HUES6 (cell line): ENCODE results near the gene TCEA3.

Experiments
- H3K27ac ChIP-seq: 2 replicates; pipeline ENCODE4 v1.7.0; 2013; ENCODE audit warnings: low read depth, mild to moderate bottlenecking, low read length, inconsistent platforms
- H3K27me3 ChIP-seq: 2 replicates; pipeline ENCODE4 v1.6.1; 2013; ENCODE audit warnings: low read length; ENCODE audit not compliant: control insufficient read depth, insufficient read depth
- H3K36me3 ChIP-seq: 2 replicates; pipeline ENCODE4 v1.6.1; 2013; ENCODE audit warnings: low read length; ENCODE audit not compliant: control insufficient read depth, insufficient read depth
- H3K4me1 ChIP-seq: 2 replicates; pipeline ENCODE4 v1.6.1; 2013; ENCODE audit warnings: low read length; ENCODE audit not compliant: control insufficient read depth, insufficient read depth
- H3K4me3 ChIP-seq: 2 replicates; pipeline ENCODE4 v1.5.1; 2013; ENCODE audit warnings: low read depth, low read length
- H3K9ac ChIP-seq: one replicate; pipeline ENCODE4 v1.6.1; 2013; ENCODE audit warnings: mild to moderate bottlenecking, low read length
- H3K9me3 ChIP-seq: 2 replicates; pipeline ENCODE4 v1.6.1; 2013; ENCODE audit warnings: low read depth, low read length; ENCODE audit not compliant: control insufficient read depth, insufficient read depth

Gene TCEA3

DNA sequence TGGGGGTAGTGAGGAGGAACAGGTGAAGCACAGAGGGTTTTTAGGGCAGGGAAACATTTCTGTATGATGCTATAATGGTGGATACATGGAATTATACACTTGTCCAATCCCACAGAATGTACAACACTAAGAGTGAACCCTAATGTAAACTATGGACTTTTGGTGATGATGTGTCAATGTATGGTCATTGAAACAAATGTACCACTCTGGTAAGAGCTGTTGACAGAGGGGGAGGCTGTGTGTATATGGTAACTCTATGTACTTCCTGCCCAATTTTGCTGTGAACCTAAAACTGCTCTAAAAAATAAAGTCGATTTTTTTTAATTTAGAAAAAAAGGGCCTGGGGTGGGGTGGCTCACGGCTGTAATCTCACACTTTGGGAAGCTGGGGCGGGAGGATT lies 36.5 kb upstream of the TCEA3 start:
- no peaks in the 10 kb centered on the region for H3K4me1 ChIP-seq
- H3K27ac ChIP-seq: no peak overlapping the region
- H3K36me3 ChIP-seq: peaks cover 11% of the 10 kb centered on the region
- no peak overlapping the region for H3K9ac ChIP-seq
- H3K27me3 ChIP-seq: no peaks in the 10 kb centered on the region
- no peak overlapping the region for H3K4me3 ChIP-seq
- H3K9me3 ChIP-seq: no peaks in the 10 kb centered on the region

DNA sequence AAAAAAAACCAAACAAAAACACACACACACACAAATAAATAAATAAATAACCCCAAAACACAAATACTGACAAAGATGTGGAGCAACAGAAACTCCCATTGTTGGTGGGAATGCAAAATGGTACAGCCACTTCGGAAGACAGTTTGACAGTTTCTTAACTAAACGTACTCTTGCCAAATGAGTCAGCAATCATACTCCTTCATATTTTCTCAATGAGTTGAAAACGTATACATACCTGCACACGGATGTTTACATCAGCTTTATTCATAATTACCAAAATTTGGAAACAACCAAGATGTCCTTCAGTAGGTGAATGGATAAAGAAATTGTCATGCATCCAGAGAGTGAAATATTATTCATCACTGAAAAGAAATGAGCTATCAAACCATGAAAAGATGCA lies 36.0 kb upstream of the TCEA3 start:
- H3K27me3 ChIP-seq: no peaks in the 10 kb centered on the region
- H3K27ac ChIP-seq: no peak overlapping the region
- no peaks in the 10 kb centered on the region for H3K9me3 ChIP-seq
- no peak overlapping the region for H3K9ac ChIP-seq
- H3K36me3 ChIP-seq: peaks cover 16% of the 10 kb centered on the region
- H3K4me3 ChIP-seq: no peak overlapping the region
- no peaks in the 10 kb centered on the region for H3K4me1 ChIP-seq

DNA sequence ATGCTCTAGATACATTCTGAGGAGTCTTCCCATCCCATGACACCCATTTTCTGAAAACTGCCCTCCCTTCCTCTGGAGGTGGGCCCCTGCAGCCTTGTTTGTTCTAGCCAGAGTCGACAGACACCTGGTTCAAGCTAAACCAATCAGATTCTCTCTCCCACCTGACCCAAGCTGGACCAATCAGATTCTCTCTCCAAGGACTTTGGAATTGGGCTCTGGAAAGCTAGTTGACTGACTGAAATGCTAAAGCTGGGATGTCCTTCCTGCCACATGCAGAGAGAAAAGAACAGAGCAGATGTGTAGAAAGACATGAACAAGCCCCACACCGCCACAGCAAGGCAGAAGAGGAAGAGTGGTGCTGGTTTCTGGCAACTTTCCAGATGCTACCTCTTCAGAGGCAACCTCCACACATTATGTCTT lies 34.8 kb upstream of the TCEA3 start:
- Histone ChIP-seq H3K27me3 (no peaks in the 10 kb centered on the region), H3K4me3 (no peak overlapping the region), H3K9ac (no peak overlapping the region), H3K9me3 (no peaks in the 10 kb centered on the region), H3K4me1 (no peaks in the 10 kb centered on the region), H3K36me3 (peaks cover 27% of the 10 kb centered on the region), H3K27ac (no peak overlapping the region)

DNA sequence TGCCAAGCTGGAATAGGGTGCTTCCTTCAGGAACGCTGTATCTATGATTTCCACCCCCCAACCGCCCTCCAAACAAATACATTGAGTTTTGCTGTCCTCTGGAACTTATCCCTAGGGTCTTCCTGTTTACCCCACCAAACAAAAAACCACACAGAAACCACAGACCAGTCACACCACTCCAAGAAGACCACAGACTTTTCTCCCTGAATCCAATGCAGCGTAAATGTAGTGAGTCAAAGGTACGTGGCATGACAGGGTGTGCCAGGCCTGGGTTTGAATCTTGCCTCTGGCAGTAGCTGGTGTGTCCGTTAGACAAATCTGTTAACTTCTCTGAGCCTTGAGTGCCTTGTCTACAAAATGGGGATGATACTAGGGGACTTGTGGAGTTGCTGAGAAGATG lies 31.7 kb upstream of the TCEA3 start:
- Histone ChIP-seq H3K4me1 (no peaks in the 10 kb centered on the region), H3K36me3 (peaks cover 46% of the 10 kb centered on the region), H3K27ac (no peak overlapping the region), H3K9me3 (no peaks in the 10 kb centered on the region), H3K9ac (no peak overlapping the region), H3K27me3 (no peaks in the 10 kb centered on the region), H3K4me3 (no peak overlapping the region)

DNA sequence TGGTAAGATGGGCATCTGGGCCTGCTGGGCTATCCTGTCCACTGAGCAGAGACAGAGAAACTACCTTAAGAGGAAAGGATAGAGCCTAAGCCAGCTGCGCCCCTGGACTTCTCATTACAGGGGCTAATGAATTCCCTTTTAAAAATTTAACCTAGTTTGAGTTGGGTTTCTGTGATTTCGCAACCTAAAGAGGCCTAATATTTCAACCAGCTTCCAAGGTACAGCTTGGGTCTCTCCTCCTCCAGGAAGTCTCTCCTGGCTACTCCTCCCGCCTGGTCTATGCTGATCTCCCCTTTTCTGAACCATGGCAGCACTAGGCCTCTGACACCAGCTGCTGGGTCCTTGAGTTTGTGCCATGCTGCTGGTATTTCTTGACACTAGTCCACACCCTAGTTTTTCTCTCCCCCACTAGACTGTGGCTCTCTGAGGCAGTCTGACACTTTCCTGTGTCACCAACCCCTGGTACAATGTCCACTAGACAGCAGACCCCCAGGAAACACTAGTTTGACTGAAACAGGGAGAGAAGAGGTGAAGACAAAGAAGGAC lies 29.0 kb upstream of the TCEA3 start:
- Histone ChIP-seq H3K27me3 (no peaks in the 10 kb centered on the region), H3K27ac (no peak overlapping the region), H3K9ac (no peak overlapping the region), H3K36me3 (peaks cover 66% of the 10 kb centered on the region), H3K4me3 (no peak overlapping the region), H3K4me1 (no peaks in the 10 kb centered on the region), H3K9me3 (no peaks in the 10 kb centered on the region)

DNA sequence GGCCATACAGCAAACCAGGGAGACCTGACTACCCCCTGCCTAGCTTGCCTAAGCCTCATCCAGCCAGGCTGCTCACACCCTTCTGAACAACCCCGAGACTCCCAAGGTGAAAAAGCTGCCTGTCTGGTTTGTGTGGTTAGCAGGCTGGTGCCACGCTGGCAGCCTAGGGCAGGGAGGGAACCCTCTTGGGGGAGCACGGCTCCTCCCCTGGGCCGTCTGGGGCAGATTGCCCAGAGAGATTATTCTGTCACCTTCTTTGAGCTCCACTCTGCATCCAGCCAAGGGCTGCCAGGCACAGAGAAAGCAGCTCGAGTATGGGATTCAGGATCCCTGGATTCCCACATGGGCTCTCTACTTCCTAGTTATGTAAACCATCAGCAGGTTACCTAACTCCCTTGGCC lies 27.5 kb upstream of the TCEA3 start:
- Histone ChIP-seq H3K27ac (no peak overlapping the region), H3K4me3 (no peak overlapping the region), H3K9me3 (no peaks in the 10 kb centered on the region), H3K36me3 (peaks cover 65% of the 10 kb centered on the region), H3K9ac (no peak overlapping the region), H3K4me1 (no peaks in the 10 kb centered on the region), H3K27me3 (no peaks in the 10 kb centered on the region)

DNA sequence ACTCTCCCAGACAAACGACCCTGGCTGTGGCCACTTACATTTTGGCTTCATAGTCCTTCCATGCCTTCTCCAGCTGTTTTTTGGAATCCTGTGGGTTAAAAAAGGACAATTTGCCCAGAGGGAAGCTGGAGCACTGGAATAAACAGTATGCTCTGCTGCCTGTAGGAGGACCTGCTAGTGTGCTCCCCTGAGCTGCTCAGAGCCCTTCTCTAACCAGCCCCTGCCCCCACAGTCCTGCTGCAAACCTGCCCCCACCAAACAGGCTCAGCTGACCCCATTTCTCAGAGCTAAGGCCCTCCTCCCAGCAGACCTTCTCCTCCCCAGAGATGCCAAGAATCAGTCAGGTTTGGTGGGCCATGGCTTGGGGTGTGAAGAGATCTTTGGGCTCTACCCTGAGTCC lies 26.9 kb upstream of the TCEA3 start:
- Histone ChIP-seq H3K9me3 (no peaks in the 10 kb centered on the region), H3K27ac (no peak overlapping the region), H3K27me3 (no peaks in the 10 kb centered on the region), H3K36me3 (peaks cover 59% of the 10 kb centered on the region), H3K4me3 (no peak overlapping the region), H3K4me1 (no peaks in the 10 kb centered on the region), H3K9ac (no peak overlapping the region)

DNA sequence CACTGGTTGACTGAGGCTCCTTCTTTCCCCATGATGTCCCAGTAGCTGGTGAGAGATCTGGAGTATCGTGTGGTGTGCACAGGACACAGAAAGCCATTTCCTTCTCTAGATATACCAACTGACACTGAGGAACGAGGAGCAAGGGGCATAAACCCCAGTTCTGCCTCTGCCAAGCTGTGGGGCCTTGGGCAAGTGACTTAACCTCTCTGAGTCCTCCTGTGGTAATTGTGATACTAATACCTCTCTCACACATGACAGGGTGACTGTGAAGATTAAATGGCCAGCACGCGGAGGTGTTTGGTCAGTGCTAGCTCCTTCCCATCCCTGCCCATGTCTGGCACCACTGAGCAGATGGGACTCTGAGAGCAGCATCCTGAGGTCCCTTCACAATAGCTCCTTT lies 26.3 kb upstream of the TCEA3 start:
- H3K9me3 ChIP-seq: no peaks in the 10 kb centered on the region
- no peaks in the 10 kb centered on the region for H3K4me1 ChIP-seq
- no peaks in the 10 kb centered on the region for H3K27me3 ChIP-seq
- H3K27ac ChIP-seq: no peak overlapping the region
- H3K36me3 ChIP-seq: peaks cover 57% of the 10 kb centered on the region
- no peak overlapping the region for H3K4me3 ChIP-seq
- H3K9ac ChIP-seq: no peak overlapping the region

DNA sequence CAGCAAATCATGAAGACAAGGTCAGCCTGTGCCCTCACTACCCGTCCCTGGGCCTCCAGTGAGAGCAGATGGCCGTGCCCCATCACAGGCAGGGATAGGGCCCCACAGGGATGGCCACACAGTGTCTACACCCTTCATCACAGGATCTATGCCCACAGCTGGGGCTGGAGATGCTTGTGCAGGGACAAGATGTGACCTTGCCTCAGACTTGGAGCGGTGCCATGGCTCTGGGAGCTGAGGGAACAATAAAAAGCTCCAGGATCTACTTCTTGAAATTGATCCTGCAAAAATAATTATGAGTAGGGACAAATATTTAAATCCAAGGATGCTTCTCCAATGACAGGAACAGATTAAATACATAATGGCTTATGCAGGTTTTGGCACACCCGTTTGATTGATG lies 25.4 kb upstream of the TCEA3 start:
- Histone ChIP-seq H3K27me3 (no peaks in the 10 kb centered on the region), H3K27ac (no peak overlapping the region), H3K9ac (no peak overlapping the region), H3K9me3 (no peaks in the 10 kb centered on the region), H3K36me3 (peaks cover 48% of the 10 kb centered on the region), H3K4me1 (no peaks in the 10 kb centered on the region), H3K4me3 (no peak overlapping the region)

DNA sequence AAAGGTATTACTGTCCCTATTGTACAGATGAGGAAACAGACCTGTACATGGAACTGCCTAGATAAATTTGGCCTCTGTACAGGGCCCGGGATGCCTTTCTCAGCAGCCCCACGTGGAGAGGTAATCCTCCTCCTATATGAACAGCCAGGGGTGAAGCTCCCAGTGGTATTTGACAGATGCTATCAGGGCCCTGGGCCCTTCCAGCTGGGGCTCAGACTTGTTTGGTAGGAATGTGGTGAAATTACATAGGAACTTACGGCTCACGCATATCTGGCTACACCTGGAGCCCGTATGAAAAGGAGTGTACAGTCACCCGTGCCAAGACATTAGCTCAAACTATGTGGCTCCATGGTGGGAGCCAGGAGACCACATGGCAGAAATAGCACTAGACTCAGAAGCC lies 24.8 kb upstream of the TCEA3 start:
- Histone ChIP-seq H3K27ac (no peak overlapping the region), H3K27me3 (no peaks in the 10 kb centered on the region), H3K36me3 (peaks cover 45% of the 10 kb centered on the region), H3K4me3 (no peak overlapping the region), H3K9ac (no peak overlapping the region), H3K9me3 (no peaks in the 10 kb centered on the region), H3K4me1 (no peaks in the 10 kb centered on the region)

DNA sequence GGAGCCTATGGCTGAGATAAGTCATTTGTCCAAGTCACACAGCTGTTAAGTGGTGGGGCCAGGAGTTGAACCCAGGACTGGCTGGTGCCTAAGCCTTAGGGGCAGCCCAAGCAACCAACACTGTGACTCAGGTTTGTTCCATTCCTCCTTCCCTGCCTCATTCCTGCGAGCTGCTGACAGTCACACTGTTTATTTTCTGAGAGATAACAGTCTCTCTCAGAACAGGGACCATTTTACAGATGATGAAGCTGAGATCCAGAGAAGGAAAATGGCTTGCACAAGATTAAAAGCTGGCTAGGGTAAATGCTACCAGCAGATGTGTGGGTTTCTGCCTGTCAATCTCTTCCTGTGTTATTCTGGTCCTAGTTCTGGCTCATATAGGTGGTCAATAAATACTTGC lies 24.3 kb upstream of the TCEA3 start:
- no peak overlapping the region for H3K9ac ChIP-seq
- no peaks in the 10 kb centered on the region for H3K9me3 ChIP-seq
- no peaks in the 10 kb centered on the region for H3K27me3 ChIP-seq
- peaks cover 48% of the 10 kb centered on the region for H3K36me3 ChIP-seq
- H3K27ac ChIP-seq: no peak overlapping the region
- no peak overlapping the region for H3K4me3 ChIP-seq
- H3K4me1 ChIP-seq: no peaks in the 10 kb centered on the region
